ENCODE data around the gene P4HTM.
"Not testable (repeated sequence)": the region's sequence is repeated elsewhere in the genome, so short reads cannot be mapped to it uniquely, and the experiment has no call there.

The P4HTM gene

DNA sequence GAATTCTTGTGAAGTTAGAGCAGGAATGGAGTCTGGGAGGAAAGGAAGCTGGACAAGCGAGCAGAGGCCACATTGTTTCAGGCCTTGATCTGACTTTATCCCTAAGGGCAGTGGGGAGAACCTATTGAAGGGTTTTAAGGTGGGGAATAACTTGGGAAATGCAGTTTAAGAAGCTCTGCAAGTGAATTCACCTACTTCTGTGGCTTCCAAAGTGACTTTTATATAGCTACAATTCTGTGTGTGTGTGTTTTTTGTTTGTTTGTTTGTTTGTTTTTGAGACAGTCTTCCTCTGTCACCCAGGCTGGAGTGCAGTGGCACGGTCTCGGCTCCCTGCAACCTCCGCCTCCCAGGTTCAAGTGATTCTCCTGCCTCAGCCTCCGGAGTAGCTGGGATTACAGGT, 18.6 kb downstream of the P4HTM start:
- not testable (repeated sequence) for DNase-seq (ENCODE audit: low read depth)

GRCh38 chr3:49009396-49009795, 19.4 kb downstream of the P4HTM start:
- DNase-seq (ENCODE audit: low read depth) = no peak

GRCh38 chr3:49012441-49013017, 22.5 kb downstream of the P4HTM start:
- DNase-seq (ENCODE audit: low read depth) = no peak

- no peak for DNase-seq (ENCODE audit: low read depth)
Observed at GRCh38 chr3:49013113-49013737, 23.2 kb downstream of the P4HTM start.

DNA sequence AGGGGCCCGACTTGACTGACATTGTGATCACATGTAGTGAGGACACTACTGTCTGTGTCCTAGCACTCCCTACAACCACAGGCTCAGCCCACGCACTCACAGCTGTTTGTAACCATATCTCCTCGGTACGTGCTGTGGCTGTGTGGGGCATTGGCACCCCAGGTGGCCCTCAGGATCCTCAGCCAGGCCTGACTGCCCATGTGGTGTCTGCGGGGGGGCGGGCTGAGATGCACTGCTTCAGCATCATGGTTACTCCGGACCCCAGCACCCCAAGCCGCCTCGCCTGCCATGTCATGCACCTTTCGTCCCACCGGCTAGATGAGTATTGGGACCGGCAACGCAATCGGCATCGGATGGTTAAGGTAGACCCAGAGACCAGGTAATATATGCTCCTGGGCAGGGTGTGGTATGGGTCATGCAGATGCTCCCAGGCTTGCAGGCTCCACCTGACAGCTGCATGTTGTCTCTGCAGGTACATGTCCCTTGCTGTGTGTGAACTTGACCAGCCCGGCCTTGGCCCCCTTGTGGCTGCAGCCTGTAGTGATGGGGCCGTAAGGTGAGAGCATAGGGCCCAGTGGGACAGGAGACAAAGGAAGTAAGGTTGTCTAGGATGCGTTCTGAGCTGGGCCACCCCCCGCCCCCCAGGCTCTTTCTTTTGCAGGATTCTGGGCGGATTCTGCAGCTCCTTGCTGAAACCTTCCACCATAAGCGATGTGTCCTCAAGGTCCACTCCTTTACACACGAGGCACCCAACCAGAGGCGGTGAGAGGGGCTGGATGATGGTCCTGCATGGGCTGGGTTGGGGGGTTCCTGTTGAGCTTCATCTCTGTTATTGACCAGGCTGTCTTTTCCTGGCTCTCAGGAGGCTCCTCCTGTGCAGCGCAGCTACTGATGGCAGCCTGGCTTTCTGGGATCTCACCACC, 24.0 kb downstream of the P4HTM start:
- DNase-seq (ENCODE audit: low read depth) = no peak

DNA sequence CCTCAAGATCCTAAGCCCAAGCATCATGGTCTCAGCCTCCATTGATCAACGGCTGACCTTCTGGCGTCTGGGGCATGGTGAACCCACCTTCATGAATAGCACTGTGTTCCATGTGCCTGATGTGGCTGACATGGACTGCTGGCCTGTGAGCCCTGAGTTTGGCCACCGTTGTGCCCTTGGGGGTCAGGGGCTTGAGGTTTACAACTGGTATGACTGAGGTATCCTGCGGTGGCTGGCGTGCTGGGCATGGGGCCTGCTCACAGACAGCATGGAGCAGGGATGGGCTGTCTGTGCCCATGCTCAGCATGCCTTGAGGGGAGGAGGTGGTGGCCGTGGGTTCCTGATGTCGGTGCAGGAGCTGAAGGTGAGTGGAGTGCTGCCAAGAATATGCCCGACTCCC, 25.0 kb downstream of the P4HTM start:
- DNase-seq (ENCODE audit: low read depth) = no peak

DNA sequence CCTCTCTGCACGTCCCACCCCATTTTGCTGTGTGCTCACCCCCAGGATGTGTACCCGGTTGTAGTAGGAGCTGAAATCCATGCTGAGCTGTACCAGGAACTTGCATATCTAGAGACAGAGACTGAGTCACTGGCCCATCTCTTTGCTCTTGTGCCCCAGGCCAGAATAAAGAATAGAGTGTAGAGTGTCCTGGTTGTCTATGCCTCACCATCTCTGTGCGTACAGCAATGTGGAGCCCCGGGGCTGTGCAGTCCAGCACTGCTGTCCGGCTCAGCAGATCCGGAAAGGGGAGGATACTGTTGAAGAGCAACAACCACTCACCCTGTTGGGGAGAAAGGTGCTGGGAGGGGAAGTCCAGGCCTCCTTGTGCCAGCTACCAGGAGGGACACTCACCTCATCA, 25.7 kb downstream of the P4HTM start:
- no peak for DNase-seq (ENCODE audit: low read depth)

- DNase-seq (ENCODE audit: low read depth) = no peak
Observed at GRCh38 chr3:49016414-49017228, 26.6 kb downstream of the P4HTM start.

DNA sequence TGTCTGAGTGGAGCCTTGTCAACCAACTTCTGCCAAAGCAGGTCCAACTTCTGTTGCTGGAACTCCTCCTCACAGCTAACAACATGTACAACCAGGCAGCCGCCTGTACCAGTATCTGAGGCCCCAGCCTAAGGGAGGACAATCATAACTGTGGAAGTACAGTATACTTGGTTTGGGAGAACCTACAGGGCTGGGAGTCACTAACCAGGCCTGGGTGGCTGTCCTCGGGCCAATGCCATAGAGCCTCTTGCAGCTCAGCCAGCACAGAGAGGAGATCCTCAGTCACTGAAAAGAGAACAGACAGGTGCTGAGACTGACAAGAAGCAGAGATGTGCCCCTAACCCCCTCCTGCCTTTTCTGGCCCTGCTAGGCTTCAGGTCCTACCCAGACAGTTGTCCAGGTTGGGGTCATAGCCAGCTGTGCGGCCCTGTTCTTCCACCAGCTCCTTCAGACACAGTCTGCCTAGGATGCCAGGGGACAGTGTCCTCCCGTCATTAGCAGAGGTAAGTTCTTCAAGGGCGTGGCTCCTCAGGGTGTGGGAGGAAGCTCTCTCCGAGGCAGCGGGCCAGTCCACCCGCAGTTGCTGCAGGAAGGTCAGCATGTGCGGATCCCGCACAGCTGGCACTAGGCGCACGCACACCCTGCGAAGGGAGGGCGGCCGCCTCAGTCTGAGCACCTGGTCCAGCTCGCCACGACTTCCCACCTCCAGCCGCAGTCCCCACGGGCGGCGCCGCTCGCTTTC, 27.4 kb downstream of the P4HTM start:
- no peak for DNase-seq (ENCODE audit: low read depth)

DNA sequence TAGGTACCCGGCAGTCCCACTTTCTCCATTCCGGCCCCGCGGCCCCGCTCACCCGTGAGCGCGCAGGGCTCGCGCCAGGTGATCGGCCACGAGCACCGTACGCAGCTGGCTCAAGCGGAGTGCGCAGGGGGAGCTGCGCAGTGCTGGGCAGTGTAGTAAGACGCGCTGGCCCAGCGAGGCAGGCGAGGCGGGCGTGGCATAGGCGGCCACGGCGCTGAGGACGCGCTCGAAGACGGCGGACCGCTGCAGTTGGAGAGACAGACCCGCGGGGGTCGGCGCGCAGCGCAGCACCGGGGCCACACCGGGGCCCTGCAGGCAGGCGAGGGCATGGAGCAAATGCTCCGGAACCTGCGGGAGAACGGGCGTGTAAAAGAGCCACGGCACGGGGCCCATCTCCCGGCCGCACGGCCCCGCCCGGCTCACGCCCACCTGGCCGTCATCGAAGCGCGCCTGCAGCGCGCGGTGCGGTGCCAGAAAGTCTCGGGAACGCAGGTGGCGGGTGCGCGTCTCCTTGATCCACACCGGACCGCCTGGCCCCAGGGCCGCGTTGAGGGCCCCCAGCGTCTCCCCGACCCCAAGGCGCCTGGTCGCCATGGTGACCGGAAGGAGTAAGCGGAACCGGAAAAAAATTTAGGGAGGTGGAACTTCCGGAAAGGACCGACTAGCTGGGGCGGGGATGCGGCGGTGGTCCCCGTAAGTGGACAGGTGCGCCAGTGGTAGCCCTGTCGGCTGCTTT, 28.1 kb downstream of the P4HTM start, which contains the start of gene DALRD3:
TSS of gene DALRD3 (minus strand) at position 610 of the 736 bp plus-strand sequence. CDS start at position 594, 16 bp downstream.
- no peak for DNase-seq (ENCODE audit: low read depth)

GRCh38 chr3:49018707-49019006, 28.6 kb downstream of the P4HTM start:
- no peak for DNase-seq (ENCODE audit: low read depth)

GRCh38 chr3:49019941-49020329, 29.9 kb downstream of the P4HTM start:
- DNase-seq (ENCODE audit: low read depth) = no peak

DNA sequence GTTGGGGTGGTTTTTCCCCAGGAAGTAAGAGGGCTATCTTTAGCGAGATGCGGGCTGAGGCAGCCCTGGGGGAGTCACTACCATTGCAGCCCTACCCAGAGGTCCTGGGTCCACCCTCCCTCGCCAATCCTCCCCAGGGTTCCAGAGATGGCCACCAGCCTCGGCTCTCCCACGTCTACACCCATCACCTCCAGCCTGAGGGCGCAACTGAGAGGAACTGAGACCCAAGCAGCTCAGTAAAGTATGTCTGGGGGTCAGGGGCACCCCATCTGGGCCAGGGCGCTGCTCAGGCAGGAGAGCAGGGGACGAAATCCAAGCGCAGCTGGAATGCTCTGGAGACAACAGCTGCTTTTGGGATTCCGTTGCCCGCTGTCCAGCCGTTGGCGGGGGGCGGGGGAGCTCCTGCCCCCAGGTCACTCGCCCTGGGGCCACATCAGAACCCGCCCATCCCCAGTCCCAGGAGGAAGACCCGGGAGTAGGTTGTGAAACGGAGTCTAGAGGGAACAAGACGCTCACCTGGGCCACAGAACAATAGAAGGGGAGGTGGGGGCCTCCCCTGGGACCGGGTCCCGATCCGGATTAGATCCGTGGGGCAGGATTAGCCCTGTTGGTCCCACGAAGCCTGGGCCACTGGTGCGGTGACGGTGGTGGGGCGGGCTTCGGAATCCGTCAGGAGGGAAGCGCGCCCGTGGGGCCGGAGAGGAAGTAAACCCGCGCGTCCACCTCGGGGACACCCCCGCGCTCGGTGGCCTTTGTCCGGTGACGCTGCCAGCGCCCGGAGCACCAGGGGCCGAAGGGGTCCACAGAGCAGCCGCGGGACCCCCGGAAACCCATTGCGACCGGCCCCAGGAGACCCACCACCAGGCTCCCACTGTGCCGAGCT, 30.5 kb downstream of the P4HTM start:
- no peak for DNase-seq (ENCODE audit: low read depth)

GRCh38 chr3:49021213-49021812, 31.3 kb downstream of the P4HTM start:
- peak; percentile 97 for DNase-seq (ENCODE audit: low read depth)

GRCh38 chr3:49021813-49022687, 32.0 kb downstream of the P4HTM start, which contains the start of gene NDUFAF3:
NDUFAF3 (plus strand) TSS chr3:49022121; CDS start chr3:49022145, 24 bp downstream.
- peak; percentile 84 for DNase-seq (ENCODE audit: low read depth)

DNA sequence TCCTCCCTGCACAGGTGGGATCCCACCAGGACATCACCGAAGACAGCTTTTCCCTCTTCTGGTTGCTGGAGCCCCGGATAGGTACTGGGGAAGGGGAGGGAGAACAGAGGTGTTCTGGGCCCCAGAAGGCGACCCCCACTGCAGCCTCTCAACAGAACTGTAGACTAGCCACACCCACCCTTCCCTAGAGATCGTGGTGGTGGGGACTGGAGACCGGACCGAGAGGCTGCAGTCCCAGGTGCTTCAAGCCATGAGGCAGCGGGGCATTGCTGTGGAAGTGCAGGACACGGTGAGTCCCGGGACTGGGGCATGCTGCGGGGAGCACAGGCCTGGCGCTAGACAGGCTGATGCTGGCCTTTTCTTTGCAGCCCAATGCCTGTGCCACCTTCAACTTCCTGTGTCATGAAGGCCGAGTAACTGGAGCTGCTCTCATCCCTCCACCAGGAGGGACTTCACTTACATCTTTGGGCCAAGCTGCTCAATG, 32.7 kb downstream of the P4HTM start:
- no peak for DNase-seq (ENCODE audit: low read depth)

DNA sequence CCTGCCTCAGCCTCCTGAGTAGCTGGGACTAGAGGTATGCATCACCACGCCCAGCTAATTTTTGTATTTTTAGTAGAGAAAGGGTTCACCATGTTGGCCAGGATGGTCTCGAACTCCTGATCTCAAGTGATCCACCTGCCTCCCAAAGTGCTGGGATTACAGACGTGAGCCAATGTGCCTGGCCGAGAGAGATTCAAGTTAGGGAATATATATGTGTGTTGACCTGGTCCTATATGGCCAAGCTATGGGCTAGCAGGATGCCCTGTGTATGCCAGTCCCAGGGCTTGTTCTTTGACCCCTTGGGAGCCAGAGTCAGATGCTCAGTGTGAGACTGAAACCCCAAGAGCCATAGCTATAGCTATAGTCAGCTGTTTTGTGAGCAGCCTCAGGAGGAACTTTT, 33.7 kb downstream of the P4HTM start:
- no peak for DNase-seq (ENCODE audit: low read depth)

DNA sequence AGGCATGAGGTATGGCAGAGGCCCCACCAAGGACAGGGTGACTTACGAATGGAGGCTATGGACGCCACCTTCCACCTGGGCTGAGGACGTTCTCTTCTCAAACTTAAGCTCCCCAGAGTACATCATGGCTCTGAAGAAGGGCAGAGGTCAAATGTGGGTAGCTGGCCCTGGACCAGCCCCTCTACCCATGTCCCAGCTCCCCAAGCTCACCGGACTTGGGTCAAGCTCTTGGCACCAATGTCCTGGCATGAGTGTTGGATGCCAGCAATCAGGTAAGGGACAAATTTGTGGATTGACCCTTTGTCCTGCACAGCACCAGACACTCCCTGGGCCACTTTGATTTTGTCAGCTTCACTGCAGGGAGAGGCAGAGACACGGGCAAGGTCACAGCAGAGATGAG, 34.4 kb downstream of the P4HTM start:
- no peak for DNase-seq (ENCODE audit: low read depth)

Measured in stimulated activated CD8-positive, alpha-beta memory T cell treated with anti-CD3 and anti-CD28 coated beads, Interleukin-15, amount 100 ng/mL, for 24 hours (primary cell).